ENCODE data around the gene MRGPRG.

GRCh38 chr11:3221408-3222002, 2.9 kb upstream of the MRGPRG start:
- TF ChIP-seq, protein P1, sequence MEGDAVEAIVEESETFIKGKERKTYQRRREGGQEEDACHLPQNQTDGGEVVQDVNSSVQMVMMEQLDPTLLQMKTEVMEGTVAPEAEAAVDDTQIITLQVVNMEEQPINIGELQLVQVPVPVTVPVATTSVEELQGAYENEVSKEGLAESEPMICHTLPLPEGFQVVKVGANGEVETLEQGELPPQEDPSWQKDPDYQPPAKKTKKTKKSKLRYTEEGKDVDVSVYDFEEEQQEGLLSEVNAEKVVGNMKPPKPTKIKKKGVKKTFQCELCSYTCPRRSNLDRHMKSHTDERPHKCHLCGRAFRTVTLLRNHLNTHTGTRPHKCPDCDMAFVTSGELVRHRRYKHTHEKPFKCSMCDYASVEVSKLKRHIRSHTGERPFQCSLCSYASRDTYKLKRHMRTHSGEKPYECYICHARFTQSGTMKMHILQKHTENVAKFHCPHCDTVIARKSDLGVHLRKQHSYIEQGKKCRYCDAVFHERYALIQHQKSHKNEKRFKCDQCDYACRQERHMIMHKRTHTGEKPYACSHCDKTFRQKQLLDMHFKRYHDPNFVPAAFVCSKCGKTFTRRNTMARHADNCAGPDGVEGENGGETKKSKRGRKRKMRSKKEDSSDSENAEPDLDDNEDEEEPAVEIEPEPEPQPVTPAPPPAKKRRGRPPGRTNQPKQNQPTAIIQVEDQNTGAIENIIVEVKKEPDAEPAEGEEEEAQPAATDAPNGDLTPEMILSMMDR (IDR thresholded peaks at IDR 0.05): no peak
- TF ChIP-seq ETV6 (CRISPR knock-in tag; IDR thresholded peaks at IDR 0.05): no peak
- TF ChIP-seq, protein P2, sequence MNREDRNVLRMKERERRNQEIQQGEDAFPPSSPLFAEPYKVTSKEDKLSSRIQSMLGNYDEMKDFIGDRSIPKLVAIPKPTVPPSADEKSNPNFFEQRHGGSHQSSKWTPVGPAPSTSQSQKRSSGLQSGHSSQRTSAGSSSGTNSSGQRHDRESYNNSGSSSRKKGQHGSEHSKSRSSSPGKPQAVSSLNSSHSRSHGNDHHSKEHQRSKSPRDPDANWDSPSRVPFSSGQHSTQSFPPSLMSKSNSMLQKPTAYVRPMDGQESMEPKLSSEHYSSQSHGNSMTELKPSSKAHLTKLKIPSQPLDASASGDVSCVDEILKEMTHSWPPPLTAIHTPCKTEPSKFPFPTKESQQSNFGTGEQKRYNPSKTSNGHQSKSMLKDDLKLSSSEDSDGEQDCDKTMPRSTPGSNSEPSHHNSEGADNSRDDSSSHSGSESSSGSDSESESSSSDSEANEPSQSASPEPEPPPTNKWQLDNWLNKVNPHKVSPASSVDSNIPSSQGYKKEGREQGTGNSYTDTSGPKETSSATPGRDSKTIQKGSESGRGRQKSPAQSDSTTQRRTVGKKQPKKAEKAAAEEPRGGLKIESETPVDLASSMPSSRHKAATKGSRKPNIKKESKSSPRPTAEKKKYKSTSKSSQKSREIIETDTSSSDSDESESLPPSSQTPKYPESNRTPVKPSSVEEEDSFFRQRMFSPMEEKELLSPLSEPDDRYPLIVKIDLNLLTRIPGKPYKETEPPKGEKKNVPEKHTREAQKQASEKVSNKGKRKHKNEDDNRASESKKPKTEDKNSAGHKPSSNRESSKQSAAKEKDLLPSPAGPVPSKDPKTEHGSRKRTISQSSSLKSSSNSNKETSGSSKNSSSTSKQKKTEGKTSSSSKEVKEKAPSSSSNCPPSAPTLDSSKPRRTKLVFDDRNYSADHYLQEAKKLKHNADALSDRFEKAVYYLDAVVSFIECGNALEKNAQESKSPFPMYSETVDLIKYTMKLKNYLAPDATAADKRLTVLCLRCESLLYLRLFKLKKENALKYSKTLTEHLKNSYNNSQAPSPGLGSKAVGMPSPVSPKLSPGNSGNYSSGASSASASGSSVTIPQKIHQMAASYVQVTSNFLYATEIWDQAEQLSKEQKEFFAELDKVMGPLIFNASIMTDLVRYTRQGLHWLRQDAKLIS (CRISPR knock-in tag; IDR thresholded peaks at IDR 0.05; ENCODE audit: borderline replicate concordance): no peak
- no peak for TF ChIP-seq ZSCAN18 (CRISPR knock-in tag; IDR thresholded peaks at IDR 0.05)
- TF ChIP-seq ZBTB21 (CRISPR knock-in tag; IDR thresholded peaks at IDR 0.05; ENCODE audit: borderline replicate concordance): no peak
- no peak for TF ChIP-seq RELA (CRISPR knock-in tag; IDR thresholded peaks at IDR 0.05; ENCODE audit: borderline replicate concordance)
- no peak for TF ChIP-seq TEAD4 (CRISPR knock-in tag; IDR thresholded peaks at IDR 0.05)
- no peak for TF ChIP-seq NR3C1 (CRISPR knock-in tag; conservative IDR thresholded peaks at IDR 0.05; ENCODE audit: low read depth)
- no peak for TF ChIP-seq GRHL2 (CRISPR knock-in tag; IDR thresholded peaks at IDR 0.05; ENCODE audit: insufficient replicate concordance, severe bottlenecking)
- no peak for TF ChIP-seq FOXK1 (CRISPR knock-in tag; IDR thresholded peaks at IDR 0.05)
